ENCODE data around the gene DENND4B. TPM values are rescaled to one million over a fixed set of nuclear protein-coding genes. Genes with fewer than 3 reads are reported as not detected.

DENND4B gene
- total RNA-seq, 1 donor from 2014 or later: 9.9 TPM

- no peaks in the 10 kb centered on the region for H3K9me3 ChIP-seq (ENCODE audit: control insufficient read depth in 3 of 3, low read length in 3 of 3)
- H3K36me3 ChIP-seq (ENCODE audit: control insufficient read depth in 3 of 3, insufficient read depth in 3 of 3, low read length in 3 of 3): peaks cover 62 to 63% (median 62%) of the 10 kb centered on the region in 3 donors
- no peak overlapping the region for H3K9ac ChIP-seq (ENCODE audit: low read depth in 1 of 3, low read length in 3 of 3)
- H3K4me1 ChIP-seq (ENCODE audit: control insufficient read depth in 3 of 3, insufficient read depth in 3 of 3, low read length in 3 of 3): peaks cover 20 to 33% (median 28%) of the 10 kb centered on the region in 3 donors
- no peak overlapping the region for H3K27ac ChIP-seq (ENCODE audit: low read depth, low read length)
- H3K27me3 ChIP-seq (ENCODE audit: control insufficient read depth in 3 of 3, insufficient read depth in 3 of 3, low read length in 3 of 3): no peaks in the 10 kb centered on the region
- no peak overlapping the region for H3K4me3 ChIP-seq (ENCODE audit: low read length in 3 of 3)
Measured at GRCh38 chr1:153940756-153941155, 5.8 kb downstream of the DENND4B start.

DNA sequence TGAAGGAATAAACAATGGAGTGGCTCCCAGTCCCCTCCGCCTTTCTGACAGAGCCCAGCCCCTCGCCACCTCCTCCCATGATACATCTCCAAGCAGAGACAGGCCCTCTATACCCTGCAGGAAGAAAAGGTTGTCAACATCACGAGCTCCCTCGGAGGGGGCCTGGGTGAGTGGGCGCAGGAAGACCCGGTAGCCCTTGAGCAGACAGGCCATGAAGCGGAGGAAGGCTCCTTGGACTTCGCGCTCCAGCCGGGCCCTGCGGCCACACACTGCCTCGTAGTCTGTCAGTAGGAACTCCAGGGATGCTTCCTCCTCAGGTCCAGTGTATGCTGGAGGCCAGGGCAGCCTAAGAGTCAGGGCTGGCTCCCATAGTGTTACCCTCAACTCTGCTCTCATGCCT lies 7.0 kb downstream of the DENND4B start:
- H3K9ac ChIP-seq (ENCODE audit: low read depth in 1 of 3, low read length in 3 of 3): no peak overlapping the region
- peaks cover 72 to 74% (median 74%) of the 10 kb centered on the region in 3 donors for H3K36me3 ChIP-seq (ENCODE audit: control insufficient read depth in 3 of 3, insufficient read depth in 3 of 3, low read length in 3 of 3)
- H3K4me1 ChIP-seq (ENCODE audit: control insufficient read depth in 3 of 3, insufficient read depth in 3 of 3, low read length in 3 of 3): peaks cover 7 to 20% (median 17%) of the 10 kb centered on the region in 3 donors

GRCh38 chr1:153938996-153939395 lies 7.5 kb downstream of the DENND4B start:
- peaks cover 74 to 76% (median 75%) of the 10 kb centered on the region in 3 donors for H3K36me3 ChIP-seq (ENCODE audit: control insufficient read depth in 3 of 3, insufficient read depth in 3 of 3, low read length in 3 of 3)

More for the DNA sequence above, 7.0 kb downstream of the DENND4B start:
- Histone ChIP-seq H3K27ac (ENCODE audit: low read depth, low read length) (no peak overlapping the region), H3K4me3 (ENCODE audit: low read length in 3 of 3) (no peak overlapping the region), H3K27me3 (ENCODE audit: control insufficient read depth in 3 of 3, insufficient read depth in 3 of 3, low read length in 3 of 3) (no peaks in the 10 kb centered on the region), H3K9me3 (ENCODE audit: control insufficient read depth in 3 of 3, low read length in 3 of 3) (no peaks in the 10 kb centered on the region)

DNA sequence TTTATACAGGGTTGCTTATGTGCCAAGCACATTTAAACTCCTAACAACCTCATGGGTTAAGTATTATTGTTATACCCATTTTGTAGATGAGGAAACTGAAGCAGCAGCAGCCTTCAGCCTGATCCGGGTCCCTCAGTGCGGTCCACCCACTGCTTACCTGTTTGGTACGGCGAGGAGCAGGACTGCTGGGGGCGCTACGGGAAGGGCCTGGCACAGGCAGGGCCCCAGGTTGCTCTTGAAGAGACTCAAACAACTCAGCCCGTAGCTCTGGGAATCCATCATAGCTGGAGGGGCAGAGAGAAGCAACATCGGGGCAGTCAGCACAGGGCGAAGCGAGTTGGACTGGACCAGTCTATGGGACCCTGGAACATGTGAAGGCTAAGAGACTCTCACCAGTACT lies 9.2 kb downstream of the DENND4B start:
- Histone ChIP-seq H3K9me3 (ENCODE audit: control insufficient read depth in 3 of 3, low read length in 3 of 3) (no peaks in the 10 kb centered on the region), H3K27me3 (ENCODE audit: control insufficient read depth in 3 of 3, insufficient read depth in 3 of 3, low read length in 3 of 3) (no peaks in the 10 kb centered on the region), H3K4me3 (ENCODE audit: low read length in 3 of 3) (no peak overlapping the region), H3K4me1 (ENCODE audit: control insufficient read depth in 3 of 3, insufficient read depth in 3 of 3, low read length in 3 of 3) (peaks cover 0 to under 1% (median 0%) of the 10 kb centered on the region in 3 donors), H3K9ac (ENCODE audit: low read depth in 1 of 3, low read length in 3 of 3) (no peak overlapping the region), H3K27ac (ENCODE audit: low read depth, low read length) (no peak overlapping the region), H3K36me3 (ENCODE audit: control insufficient read depth in 3 of 3, insufficient read depth in 3 of 3, low read length in 3 of 3) (peaks cover 74 to 82% (median 78%) of the 10 kb centered on the region in 3 donors)

More at GRCh38 chr1:153938996-153939395, 7.5 kb downstream of the DENND4B start:
- no peak overlapping the region for H3K27ac ChIP-seq (ENCODE audit: low read depth, low read length)
- H3K4me3 ChIP-seq (ENCODE audit: low read length in 3 of 3): no peak overlapping the region
- H3K9me3 ChIP-seq (ENCODE audit: control insufficient read depth in 3 of 3, low read length in 3 of 3): no peaks in the 10 kb centered on the region
- H3K9ac ChIP-seq (ENCODE audit: low read depth in 1 of 3, low read length in 3 of 3): no peak overlapping the region
- peaks cover 4 to 15% (median 12%) of the 10 kb centered on the region in 3 donors for H3K4me1 ChIP-seq (ENCODE audit: control insufficient read depth in 3 of 3, insufficient read depth in 3 of 3, low read length in 3 of 3)
- no peaks in the 10 kb centered on the region for H3K27me3 ChIP-seq (ENCODE audit: control insufficient read depth in 3 of 3, insufficient read depth in 3 of 3, low read length in 3 of 3)

GRCh38 chr1:153936011-153936802 lies 10.3 kb downstream of the DENND4B start:
- peaks cover 72 to 79% (median 78%) of the 10 kb centered on the region in 3 donors for H3K36me3 ChIP-seq (ENCODE audit: control insufficient read depth in 3 of 3, insufficient read depth in 3 of 3, low read length in 3 of 3)
- H3K4me3 ChIP-seq (ENCODE audit: low read length in 3 of 3): no peak overlapping the region
- no peaks in the 10 kb centered on the region for H3K27me3 ChIP-seq (ENCODE audit: control insufficient read depth in 3 of 3, insufficient read depth in 3 of 3, low read length in 3 of 3)
- H3K9ac ChIP-seq (ENCODE audit: low read depth in 1 of 3, low read length in 3 of 3): no peak overlapping the region
- no peaks in the 10 kb centered on the region for H3K4me1 ChIP-seq (ENCODE audit: control insufficient read depth in 3 of 3, insufficient read depth in 3 of 3, low read length in 3 of 3)
- H3K27ac ChIP-seq (ENCODE audit: low read depth, low read length): no peak overlapping the region
- no peaks in the 10 kb centered on the region for H3K9me3 ChIP-seq (ENCODE audit: control insufficient read depth in 3 of 3, low read length in 3 of 3)

GRCh38 chr1:153934746-153935145 lies 11.8 kb downstream of the DENND4B start:
- Histone ChIP-seq H3K4me3 (ENCODE audit: low read length in 3 of 3) (no peak overlapping the region), H3K27ac (ENCODE audit: low read depth, low read length) (no peak overlapping the region), H3K27me3 (ENCODE audit: control insufficient read depth in 3 of 3, insufficient read depth in 3 of 3, low read length in 3 of 3) (no peaks in the 10 kb centered on the region), H3K9me3 (ENCODE audit: control insufficient read depth in 3 of 3, low read length in 3 of 3) (no peaks in the 10 kb centered on the region), H3K9ac (ENCODE audit: low read depth in 1 of 3, low read length in 3 of 3) (no peak overlapping the region), H3K36me3 (ENCODE audit: control insufficient read depth in 3 of 3, insufficient read depth in 3 of 3, low read length in 3 of 3) (peaks cover 68 to 78% (median 74%) of the 10 kb centered on the region in 3 donors), H3K4me1 (ENCODE audit: control insufficient read depth in 3 of 3, insufficient read depth in 3 of 3, low read length in 3 of 3) (no peaks in the 10 kb centered on the region)

DNA sequence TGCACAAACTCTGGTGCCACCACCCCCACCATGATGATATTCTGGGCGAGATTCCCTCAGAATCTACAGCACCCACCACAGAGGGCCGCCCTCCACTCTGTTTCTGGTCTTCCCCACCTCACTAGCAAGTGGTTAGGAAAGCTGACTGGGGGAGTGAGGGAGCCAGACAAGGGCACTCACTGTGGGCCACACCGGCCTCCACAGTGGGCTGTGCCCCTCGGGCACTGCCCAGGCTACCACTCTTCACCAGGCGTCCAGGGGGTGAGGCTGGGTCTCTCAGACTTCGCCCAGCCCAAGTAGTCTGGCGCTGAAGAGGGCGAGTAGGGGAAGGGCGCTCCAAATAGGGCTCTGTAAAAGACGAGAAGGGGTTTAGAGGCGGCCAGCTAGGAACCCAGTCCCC lies 12.6 kb downstream of the DENND4B start:
- H3K27me3 ChIP-seq (ENCODE audit: control insufficient read depth in 3 of 3, insufficient read depth in 3 of 3, low read length in 3 of 3): no peaks in the 10 kb centered on the region
- H3K36me3 ChIP-seq (ENCODE audit: control insufficient read depth in 3 of 3, insufficient read depth in 3 of 3, low read length in 3 of 3): peaks cover 70 to 80% (median 72%) of the 10 kb centered on the region in 3 donors
- H3K4me3 ChIP-seq (ENCODE audit: low read length in 3 of 3): no peak overlapping the region
- no peaks in the 10 kb centered on the region for H3K9me3 ChIP-seq (ENCODE audit: control insufficient read depth in 3 of 3, low read length in 3 of 3)
- H3K9ac ChIP-seq (ENCODE audit: low read depth in 1 of 3, low read length in 3 of 3): no peak overlapping the region
- H3K4me1 ChIP-seq (ENCODE audit: control insufficient read depth in 3 of 3, insufficient read depth in 3 of 3, low read length in 3 of 3): peaks cover 0 to under 1% (median 0%) of the 10 kb centered on the region in 3 donors
- no peak overlapping the region for H3K27ac ChIP-seq (ENCODE audit: low read depth, low read length)

GRCh38 chr1:153933430-153933829 lies 13.1 kb downstream of the DENND4B start:
- Histone ChIP-seq H3K9me3 (ENCODE audit: control insufficient read depth in 3 of 3, low read length in 3 of 3) (no peaks in the 10 kb centered on the region), H3K27ac (ENCODE audit: low read depth, low read length) (no peak overlapping the region), H3K36me3 (ENCODE audit: control insufficient read depth in 3 of 3, insufficient read depth in 3 of 3, low read length in 3 of 3) (peaks cover 69 to 77% (median 72%) of the 10 kb centered on the region in 3 donors), H3K4me3 (ENCODE audit: low read length in 3 of 3) (no peak overlapping the region), H3K27me3 (ENCODE audit: control insufficient read depth in 3 of 3, insufficient read depth in 3 of 3, low read length in 3 of 3) (no peaks in the 10 kb centered on the region), H3K4me1 (ENCODE audit: control insufficient read depth in 3 of 3, insufficient read depth in 3 of 3, low read length in 3 of 3) (peaks cover 0 to 4% (median 0%) of the 10 kb centered on the region in 3 donors), H3K9ac (ENCODE audit: low read depth in 1 of 3, low read length in 3 of 3) (no peak overlapping the region)

DNA sequence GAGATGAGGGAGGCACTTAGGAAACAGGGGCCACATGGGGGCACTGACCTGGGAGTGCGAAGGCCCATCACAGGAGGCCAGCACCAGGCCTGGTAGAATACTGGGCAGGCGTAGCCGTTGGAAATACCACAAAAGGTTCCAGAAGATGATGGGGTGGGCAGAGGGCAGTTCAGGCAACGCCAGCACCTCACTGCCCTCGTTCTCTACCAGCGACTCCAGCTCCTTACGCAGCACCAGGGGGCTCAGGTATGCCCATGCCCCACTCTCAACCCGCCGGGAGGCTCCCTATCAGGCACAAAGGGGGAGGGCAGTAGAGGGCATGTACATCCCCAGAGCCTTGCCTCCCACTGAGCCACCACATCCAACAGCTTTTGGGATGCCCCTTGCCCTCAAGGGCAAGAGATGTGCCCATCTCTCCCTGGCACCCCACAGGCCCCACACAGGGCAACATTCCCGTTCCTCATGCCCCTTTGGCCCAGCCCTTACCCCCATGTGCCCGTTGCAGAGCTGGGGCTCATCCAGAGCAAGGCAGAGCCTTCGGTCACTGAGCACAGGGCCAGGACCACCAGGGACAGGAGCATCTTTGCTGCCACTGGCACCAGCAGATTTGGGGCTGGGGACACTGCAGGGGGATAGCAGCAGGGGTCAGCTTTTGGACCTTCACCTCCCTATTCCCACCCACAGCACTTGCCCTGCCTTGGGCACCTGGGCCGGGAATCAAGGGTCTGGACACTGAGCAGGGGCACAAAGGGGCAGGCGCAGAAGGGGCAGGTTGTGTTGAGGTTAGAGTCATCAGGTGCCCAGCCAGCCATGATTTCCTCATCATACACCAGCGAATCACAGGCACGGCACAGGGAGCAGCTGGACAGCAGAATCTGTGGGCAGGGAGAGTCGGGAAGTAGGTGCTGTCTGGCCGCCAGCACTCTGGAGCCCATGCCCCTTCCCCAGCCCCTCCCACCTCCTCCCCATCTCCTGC lies 14.1 kb downstream of the DENND4B start:
- no peak overlapping the region for H3K27ac ChIP-seq (ENCODE audit: low read depth, low read length)
- no peak overlapping the region for H3K9ac ChIP-seq (ENCODE audit: low read depth in 1 of 3, low read length in 3 of 3)
- no peaks in the 10 kb centered on the region for H3K27me3 ChIP-seq (ENCODE audit: control insufficient read depth in 3 of 3, insufficient read depth in 3 of 3, low read length in 3 of 3)
- peaks cover 0 to 6% (median 0%) of the 10 kb centered on the region in 3 donors for H3K4me1 ChIP-seq (ENCODE audit: control insufficient read depth in 3 of 3, insufficient read depth in 3 of 3, low read length in 3 of 3)
- H3K36me3 ChIP-seq (ENCODE audit: control insufficient read depth in 3 of 3, insufficient read depth in 3 of 3, low read length in 3 of 3): peaks cover 64 to 71% (median 67%) of the 10 kb centered on the region in 3 donors
- no peak overlapping the region for H3K4me3 ChIP-seq (ENCODE audit: low read length in 3 of 3)
- no peaks in the 10 kb centered on the region for H3K9me3 ChIP-seq (ENCODE audit: control insufficient read depth in 3 of 3, low read length in 3 of 3)
